HG03139 (cell line): Measurements from ENCODE around the gene PLEKHG2.

Experiments used
- ATAC-seq: cut with Tn5 transposase; IDR thresholded peaks from one replicate; pipeline ENCODE4 v1.9.1; 2021; ENCODE audit not compliant: unreplicated experiment

PLEKHG2 gene

DNA sequence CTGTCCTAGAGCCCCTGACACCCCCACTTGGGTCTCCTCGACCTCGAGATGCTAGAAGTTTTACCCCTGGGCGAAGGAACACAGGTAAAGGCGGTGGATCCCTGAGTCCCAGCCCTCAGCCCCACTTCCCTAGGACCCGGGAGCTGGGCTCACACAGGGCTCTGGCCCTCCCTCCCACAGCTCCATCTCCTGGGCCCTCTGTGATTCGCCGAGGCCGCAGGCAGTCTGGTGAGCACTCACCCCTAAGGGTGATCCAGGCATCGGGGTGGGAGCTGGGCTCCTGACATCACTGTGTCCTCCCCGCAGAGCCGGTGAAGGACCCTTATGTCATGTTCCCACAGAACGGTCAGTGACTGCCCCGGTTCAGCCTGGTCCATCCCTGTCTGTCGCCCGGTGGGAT, 8.3 kb downstream of the PLEKHG2 start:
- no peak for ATAC-seq

DNA sequence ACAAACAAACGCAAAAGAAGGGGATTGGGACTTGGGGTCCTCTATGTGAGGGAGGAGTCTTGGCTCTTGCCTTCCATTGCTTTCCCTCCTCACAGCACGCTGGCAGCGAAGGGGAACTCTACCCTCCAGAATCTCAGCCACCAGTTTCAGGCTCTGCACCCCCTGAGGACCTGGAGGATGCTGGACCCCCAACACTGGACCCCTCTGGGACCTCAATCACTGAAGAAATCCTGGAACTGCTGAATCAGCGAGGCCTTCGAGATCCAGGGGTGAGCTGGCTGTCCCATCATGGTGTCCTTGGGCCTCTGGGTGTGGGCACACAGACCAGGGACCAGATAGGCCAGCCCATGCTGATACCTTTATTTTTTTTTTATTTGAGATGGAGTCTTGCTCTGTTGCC, 9.6 kb downstream of the PLEKHG2 start:
- no peak for ATAC-seq

DNA sequence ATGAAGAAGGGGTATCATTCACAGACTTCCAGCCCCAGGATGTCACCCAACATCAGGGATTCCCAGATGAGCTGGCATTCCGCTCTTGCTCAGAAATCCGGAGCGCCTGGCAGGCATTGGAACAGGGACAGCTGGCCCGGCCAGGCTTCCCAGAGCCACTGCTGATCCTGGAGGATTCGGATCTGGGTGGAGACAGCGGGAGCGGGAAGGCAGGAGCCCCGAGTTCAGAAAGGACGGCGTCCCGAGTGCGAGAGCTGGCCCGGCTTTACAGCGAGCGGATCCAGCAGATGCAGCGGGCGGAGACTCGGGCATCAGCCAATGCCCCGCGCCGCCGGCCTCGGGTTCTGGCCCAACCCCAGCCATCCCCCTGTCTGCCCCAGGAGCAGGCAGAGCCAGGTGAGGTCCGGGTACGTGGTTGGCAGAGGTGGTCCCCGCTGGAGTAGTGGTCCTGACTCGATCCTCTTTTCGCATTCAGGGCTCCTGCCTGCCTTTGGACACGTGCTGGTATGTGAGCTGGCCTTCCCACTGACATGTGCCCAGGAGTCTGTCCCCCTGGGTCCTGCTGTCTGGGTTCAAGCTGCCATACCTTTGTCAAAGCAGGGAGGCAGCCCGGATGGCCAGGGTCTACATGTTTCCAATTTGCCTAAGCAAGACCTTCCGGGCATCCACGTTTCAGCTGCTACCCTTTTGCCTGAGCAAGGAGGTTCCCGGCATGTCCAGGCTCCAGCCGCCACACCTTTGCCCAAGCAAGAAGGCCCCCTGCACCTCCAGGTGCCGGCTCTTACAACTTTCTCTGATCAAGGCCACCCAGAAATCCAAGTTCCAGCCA, 11.0 kb downstream of the PLEKHG2 start:
- ATAC-seq, result no peak

DNA sequence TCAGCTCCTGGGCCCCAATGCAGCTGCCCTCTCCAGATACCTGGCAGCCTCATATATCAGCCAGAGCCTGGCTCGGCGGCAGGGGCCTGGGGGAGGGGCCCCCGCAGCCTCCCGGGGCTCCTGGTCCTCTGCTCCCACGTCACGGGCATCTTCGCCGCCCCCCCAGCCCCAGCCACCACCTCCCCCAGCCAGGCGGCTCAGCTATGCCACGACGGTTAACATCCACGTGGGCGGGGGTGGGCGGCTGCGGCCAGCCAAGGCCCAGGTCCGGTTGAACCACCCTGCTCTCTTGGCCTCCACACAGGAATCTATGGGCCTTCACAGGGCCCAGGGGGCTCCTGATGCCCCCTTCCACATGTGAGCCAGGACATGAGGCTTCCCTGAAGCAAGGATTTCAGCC, 12.5 kb downstream of the PLEKHG2 start:
- ATAC-seq, result no peak

DNA sequence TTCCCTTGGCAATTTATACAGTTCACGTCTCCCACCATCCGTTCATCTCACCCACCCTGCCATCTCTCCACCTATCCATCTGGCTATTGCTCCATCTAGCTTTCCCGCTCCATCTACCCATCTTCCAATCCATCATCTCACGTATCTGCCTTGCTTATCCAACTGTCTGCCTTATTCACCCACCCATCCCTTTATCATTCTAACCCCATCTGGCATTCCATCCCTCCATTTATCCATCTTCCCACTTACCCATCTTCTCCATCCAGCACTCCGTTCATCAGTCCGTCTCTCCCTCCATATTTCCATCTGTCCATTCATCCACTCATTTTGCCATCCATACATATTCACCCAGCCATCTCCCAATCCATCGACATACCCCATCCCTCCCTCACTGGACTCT, 13.3 kb downstream of the PLEKHG2 start:
- no peak for ATAC-seq

DNA sequence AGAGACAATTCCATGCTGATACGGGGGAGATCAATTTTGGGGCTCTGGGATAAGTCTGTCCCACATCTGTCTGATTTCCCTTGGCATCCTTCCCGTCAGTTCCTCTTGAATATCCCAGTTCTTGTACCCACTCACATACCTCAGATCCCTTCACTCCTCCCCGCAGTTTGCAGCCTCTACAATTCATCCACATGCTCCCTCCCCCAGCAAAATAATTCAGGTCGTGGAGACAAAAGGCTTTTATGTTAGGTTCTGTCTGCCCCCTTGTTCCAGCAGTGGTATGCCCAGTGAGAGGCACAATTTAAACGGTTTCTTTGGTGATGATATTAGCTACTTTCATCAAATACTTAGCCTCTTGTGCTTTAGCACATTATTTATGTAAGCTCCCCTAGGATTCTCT, 13.7 kb downstream of the PLEKHG2 start:
- no peak for ATAC-seq

DNA sequence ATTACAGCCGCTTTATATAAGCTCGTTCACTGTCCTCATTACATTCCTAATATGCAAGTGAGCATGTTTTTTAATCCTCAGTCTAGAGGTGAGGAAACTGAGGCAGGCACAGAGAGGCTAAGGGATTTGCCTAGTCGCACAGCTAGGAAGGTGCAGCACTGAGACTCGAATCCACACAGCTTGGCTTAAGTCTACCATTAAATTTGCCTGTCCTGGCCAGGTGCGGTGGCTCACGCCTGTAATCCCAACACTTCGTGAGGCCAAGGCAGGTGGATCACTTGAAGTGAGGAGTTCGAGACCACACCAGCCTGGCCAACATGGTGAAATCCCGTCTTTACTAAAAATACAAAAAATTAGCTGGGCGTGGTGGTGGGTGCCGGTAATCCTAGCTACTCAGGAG, 15.2 kb downstream of the PLEKHG2 start:
- no peak for ATAC-seq

DNA sequence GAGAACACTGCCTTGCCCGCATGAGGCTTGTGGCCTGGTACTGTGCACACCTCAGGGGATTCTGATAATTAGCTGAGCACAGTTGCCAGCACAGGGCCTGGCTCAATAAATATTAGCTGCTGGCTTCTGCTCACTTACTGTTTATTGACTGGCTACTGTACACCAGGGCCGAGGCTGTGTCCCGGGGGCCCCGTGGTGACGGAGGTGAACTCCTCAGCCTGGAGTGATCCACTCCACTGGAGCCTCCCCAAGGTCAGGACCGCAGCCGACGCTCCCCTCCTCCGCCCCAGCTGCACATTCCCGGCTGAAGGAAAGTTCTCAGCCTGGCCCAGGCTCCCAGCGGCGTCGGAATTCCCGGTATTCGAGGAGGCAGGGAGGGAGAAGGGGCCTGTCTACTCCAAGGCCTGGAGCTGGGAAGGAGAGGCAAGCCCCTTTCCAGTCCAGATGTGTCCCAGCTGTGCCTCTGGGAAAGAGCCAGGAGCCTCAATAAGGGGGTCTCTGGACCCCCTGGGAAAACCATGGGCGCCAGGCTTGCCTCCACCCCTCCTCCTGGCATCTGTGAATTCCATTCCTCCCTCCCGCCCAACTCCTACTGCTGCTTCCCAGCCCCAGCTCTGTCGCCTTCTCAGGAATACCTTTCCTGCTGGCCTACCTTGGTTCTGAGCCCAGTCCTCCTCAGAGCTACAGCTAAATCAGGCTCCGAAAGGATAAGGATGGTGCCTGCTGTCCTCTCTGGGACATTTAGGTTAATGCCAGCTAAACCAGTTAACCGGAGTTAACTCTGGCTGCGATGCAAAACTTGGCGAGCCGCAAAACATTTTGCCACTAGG, 16.0 kb downstream of the PLEKHG2 start:
- no peak for ATAC-seq

DNA sequence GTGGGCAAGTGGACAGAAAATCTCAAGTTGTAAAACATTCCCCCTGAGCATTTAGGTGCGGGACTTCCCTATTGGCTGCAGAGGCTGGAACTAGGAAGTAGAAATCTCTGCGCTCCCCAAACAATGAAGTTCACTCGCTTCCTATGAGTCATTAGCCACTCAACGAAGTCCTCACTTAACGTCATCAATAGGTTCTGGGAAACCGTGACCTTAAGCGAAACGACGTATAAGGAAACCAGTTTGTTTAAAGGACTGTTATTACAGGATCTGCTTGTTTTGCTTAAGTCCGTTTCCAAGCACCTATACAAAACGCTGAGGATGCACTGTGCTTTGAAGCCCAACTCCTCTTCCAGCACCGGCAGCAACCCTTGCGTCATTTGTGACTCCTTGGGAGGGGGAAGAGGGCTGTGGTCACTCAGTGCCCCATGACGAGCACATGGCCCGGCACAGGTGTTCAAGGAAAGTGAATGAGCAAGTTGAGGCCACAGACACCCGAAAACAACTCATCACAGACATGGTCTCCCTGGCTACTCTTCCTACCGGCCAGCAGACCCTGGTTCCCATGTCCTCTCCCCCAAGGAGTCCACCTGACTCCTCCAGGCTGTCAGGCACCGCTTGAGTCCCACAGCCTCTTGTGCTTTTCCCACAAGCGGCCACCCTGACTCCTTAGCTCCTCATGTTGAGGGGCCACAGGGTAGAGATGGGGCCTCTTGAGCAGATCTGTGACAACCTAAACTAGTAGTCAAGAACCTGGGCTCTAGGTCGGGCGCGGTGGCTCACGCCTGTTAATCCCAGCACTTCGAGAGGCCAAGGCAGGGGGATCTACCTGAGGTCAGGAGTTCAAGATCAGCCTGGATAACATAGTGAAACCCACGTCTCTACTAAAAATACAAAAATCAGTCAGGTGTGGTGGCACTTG, 18.5 kb downstream of the PLEKHG2 start:
- ATAC-seq, result no peak

DNA sequence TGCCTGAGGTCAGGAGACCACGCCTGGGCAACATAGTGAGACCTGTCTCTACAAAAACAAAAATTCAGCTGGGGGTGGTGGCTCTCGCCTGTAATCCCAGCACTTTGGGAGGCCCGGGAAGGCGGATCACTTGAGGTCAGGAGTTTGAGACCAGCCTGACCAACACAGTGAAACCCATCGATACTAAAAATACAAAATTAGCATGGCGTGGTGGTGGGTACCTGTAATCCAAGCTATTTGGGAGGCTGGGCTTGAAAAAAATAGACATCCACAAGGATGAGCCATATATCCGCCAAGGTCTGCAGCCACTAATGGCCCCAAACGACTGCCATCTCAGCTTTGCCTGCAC, 20.2 kb downstream of the PLEKHG2 start:
- ATAC-seq, result no peak

DNA sequence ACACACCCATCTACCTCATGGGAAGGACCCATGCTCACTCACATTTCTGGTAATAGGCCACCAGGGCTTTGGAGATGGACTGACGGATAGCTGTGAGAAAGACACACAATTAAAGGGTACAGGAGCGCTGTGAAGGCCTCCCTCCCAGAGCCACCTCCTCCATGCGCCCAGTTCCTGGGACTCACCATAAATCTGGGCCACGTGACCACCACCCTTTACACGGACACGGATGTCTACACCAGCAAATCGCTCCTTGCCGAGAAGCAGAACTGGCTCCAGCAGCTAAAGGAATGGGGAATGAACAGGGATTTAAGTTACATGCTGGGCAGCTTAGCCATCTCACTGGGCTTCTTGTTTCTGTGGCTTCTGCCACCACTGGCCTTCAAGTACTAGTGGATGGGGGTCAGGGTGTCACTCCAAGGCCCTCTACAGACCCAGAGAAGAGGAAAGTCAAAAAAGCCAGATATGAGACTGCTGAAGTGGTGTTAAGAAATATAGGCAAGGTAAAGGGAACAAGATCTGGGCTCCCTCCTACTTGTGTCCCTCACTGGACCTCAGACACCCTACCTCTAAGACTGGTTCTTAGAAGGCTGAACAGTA, 21.1 kb downstream of the PLEKHG2 start:
- ATAC-seq, result no peak

DNA sequence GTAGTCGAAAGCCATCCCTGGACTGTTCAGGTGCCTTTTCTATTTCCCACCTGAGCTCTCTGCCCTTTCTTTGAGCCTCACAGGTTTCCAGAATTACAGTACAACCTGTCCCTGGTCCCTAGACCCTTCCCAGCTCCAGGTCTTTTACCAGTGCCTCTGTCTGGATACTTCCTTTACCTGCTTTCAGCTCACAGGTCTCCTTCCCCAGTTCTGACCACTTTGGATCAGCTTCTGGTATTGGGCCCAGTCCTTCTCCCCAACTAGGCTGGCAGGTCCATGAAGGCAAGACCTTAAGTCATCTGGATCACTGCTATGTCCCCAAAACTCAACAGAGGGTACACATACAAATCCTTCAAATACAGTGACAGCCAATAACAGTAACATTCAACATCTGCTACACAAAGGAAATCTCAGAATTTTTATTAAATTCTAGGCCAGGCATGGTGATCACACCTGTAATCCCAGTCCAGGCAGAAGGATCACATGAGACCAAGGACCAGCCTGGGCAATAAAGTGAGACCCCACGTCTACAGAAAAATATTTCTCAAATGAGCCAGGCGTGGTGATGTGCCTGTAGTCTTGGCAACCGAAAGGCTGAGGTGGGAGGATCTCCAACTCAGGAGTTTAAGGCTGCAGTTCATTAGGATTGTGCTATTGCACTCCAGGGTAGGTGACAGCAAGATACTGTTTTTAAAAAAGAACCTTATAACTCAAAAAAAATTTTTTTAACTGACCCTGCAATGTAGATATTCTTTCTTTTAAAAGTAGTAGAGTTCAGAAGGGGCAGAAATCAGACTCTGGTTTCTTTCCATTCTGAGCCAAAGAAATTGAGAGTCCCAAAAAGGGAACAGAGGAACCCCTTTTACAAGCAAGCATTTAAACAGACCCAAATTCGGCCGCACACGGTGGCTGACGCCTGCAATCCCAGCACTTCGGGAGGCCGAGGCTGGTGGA, 21.9 kb downstream of the PLEKHG2 start:
- ATAC-seq, result no peak

DNA sequence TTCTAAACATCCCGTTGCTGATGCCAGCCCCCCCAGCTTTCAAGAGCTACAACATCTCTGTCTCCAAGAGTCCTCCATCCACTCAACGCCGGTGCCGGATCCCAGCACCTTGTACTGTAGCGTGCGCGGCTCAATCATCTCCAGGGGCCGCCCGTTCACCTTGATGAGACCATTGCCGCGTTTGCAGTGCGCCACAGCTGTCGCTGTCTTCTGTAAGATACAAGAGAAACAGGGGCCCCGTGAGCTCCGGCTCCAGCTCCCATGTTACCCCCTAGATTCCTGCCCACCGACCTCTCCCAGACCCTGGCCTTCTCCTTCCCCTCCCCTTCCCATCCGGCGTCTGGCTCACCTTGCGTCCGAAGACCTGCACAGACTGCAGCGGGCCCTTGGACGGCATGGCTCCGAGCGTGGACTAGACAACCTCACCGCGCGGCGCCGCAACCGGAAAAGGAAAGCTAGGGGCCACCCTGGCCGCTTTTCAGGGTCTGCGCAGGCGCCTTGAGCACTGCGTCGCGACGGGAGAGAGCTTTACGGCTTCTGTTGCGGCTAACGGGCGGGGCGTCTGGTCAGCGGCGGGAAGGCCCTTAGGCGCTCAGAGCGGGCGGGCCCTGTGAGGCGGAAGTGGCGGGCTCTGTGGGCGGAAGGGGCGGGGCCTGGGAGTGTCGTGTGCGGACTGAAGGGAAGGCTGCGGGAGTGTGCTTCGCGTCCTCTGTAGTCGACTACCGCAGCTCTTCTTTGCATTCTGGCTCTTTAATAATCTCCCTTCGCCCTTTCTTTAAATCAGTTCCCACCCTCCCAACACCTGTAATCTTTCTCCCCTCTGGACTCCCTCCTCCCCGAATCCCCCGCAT, 23.3 kb downstream of the PLEKHG2 start, which contains the start of gene RPS16:
Gene RPS16 (minus strand): TSS at position 451 of the 851 bp plus-strand sequence. CDS start 54 bp downstream, at position 397.
- peak; percentile 59 for ATAC-seq

DNA sequence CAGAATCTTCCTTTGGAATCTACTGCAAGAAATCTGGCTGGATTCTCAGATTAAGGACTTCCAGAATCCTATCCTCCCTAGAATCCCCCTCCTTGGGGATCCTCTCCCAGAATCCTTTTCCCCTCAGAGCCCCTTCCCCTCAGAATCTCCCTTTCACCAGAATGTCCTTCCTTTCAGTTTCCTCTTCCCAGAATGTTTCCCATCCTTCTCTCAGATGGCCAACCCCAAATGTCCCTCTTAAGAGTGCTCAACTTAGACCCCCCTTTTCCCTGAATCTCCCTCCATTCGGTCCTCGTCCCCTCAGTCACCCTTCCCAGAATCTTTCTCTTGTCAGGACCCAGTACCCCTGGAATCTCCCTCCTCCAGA, 23.9 kb downstream of the PLEKHG2 start:
- no peak for ATAC-seq

DNA sequence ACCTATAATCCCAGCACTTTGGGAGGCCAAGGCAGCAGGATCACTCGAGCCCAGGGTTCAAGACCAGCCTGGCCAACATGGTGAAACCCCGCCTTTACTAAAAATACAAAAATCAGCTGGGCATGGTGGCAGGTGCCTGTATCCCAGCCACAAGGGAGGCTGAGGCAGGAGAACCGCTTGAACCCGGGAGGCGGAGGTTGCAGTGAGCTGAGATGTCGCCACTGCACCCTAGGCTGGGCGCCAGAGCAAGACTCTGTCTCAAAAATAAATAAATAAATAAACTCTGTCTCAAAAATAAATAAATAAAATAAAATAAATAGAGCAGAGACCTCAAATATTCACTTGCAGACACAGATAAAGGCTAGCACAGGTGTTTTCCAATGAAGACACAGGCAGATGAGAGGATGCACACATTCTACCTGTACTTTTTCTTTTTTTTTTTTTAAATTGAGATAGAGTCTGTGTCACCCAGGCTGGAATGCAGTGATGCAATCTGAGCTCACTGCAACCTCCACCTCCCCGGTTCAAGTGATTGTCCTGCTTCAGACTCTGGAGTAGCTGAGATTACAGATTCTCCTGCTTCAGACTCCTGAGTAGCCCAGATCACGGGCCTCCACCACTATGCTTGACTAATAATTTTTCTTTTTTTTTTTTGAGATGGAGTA, 25.9 kb downstream of the PLEKHG2 start:
- ATAC-seq, result no peak

DNA sequence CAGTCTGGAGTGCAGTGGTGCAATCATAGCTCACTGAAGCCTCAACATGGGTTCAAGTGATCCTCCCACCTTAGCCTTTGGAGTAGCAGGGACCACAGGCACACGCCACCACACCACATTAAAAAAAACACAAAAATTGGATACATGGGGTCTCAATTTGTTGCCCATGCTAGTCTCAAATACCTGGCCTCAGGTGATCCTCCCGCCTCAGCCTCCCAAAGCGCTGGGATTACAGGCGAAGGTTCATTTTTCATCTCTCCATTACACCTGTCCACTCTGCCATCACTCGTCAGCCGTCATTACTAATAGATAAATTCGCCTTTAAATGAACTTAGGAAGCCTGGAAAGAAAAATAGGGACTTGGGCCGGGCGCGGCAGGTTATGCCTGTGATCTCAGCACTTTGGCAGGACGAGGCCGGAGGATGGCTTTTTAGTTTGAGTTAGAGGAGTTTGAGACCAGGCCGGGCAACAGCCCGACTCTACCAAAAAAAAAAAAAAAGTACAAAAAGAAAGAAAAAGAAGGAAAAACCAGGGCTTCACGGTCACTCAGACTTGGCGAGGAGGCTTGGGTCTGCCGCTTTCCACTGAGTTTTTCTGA, 32.2 kb downstream of the PLEKHG2 start:
- no peak for ATAC-seq

DNA sequence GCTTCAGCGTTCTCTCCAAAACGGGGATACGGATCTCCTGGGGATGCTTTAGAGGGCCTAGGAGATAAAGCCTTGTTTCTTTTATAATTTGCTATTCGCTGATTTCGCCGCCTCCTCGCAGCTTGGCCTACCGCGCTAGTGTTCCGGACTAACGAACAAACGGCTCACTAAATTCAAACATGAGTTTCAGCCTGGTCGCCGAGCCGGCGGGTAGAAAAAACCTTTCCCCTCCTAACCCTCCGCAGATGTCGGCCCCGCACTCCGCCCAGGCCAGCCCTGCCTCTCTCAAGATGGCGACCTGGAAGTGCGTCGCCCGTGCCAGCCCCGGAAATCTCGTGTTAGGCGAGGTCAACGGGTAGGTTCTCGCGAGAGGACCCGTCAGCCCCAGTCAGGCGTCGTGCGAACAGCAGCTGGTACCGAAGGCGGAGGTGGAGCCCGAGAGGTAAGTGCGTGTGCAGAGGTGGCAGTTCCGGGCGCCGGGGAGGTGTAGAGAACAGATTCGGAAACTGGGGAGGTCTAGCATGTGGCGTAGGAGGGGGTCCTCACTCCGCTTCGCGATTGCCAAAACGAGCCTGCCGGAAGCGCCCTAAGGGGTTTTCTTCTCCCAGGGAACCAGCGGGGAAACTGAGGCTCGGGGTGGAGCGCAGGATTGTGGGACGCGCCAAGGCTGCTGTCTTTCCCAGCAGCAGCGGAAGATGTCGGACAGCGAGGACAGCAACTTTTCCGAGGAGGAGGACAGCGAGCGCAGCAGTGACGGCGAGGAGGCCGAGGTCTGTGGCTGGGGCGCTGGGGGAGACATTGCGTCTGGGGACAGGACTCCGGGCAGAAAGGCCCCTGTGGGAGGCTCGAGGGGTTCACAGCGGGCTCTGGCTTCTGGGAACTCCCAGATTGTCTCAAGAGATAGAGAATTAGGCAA, 33.0 kb downstream of the PLEKHG2 start, which contains the start of gene SUPT5H:
Gene SUPT5H (plus strand): TSS at position 387 of the 916 bp plus-strand sequence. CDS start 309 bp downstream, at position 696.
- ATAC-seq, result peak; percentile 79
